ENCODE results near the gene NPBWR2. TPM values are rescaled to one million over a fixed set of nuclear protein-coding genes. Genes with fewer than 3 reads are reported as not detected.

NPBWR2 gene
- not detected in 2 replicates for total RNA-seq

- no peak for DNase-seq (ENCODE audit: extremely low read depth, low read depth, low spot score)
Observed at GRCh38 chr20:64106981-64107735, at the start of gene NPBWR2. NPBWR2 (minus strand) TSS chr20:64107565; CDS start chr20:64106831, 734 bp downstream.

- DNase-seq (ENCODE audit: extremely low read depth, low read depth, low spot score) = no peak
Observed at GRCh38 chr20:64156136-64156885, 48.9 kb upstream of the NPBWR2 start.

GRCh38 chr20:64155258-64156135 is 48.1 kb upstream of the NPBWR2 start:
- DNase-seq (ENCODE audit: extremely low read depth, low read depth, low spot score) = no peak

GRCh38 chr20:64154590-64155257 is 47.4 kb upstream of the NPBWR2 start:
- DNase-seq (ENCODE audit: extremely low read depth, low read depth, low spot score) = no peak

- DNase-seq (ENCODE audit: extremely low read depth, low read depth, low spot score) = no peak
Observed at GRCh38 chr20:64153861-64154589, 46.7 kb upstream of the NPBWR2 start.

GRCh38 chr20:64153410-64153809 is 46.0 kb upstream of the NPBWR2 start:
- DNase-seq (ENCODE audit: extremely low read depth, low read depth, low spot score) = no peak

- DNase-seq (ENCODE audit: extremely low read depth, low read depth, low spot score) = no peak
Observed at GRCh38 chr20:64152906-64153305, 45.5 kb upstream of the NPBWR2 start.

GRCh38 chr20:64151633-64152530 is 44.5 kb upstream of the NPBWR2 start:
- no peak for DNase-seq (ENCODE audit: extremely low read depth, low read depth, low spot score)

GRCh38 chr20:64150756-64151632 is 43.6 kb upstream of the NPBWR2 start:
- DNase-seq (ENCODE audit: extremely low read depth, low read depth, low spot score) = no peak

GRCh38 chr20:64149809-64150560 is 42.6 kb upstream of the NPBWR2 start:
- no peak for DNase-seq (ENCODE audit: extremely low read depth, low read depth, low spot score)

- no peak for DNase-seq (ENCODE audit: extremely low read depth, low read depth, low spot score)
Observed at GRCh38 chr20:64149141-64149540, 41.8 kb upstream of the NPBWR2 start.

- DNase-seq (ENCODE audit: extremely low read depth, low read depth, low spot score) = no peak
Observed at GRCh38 chr20:64148581-64148980, 41.2 kb upstream of the NPBWR2 start.

GRCh38 chr20:64146936-64147477 is 39.6 kb upstream of the NPBWR2 start:
- no peak for DNase-seq (ENCODE audit: extremely low read depth, low read depth, low spot score)

- no peak for DNase-seq (ENCODE audit: extremely low read depth, low read depth, low spot score)
Observed at GRCh38 chr20:64146301-64146935, 39.1 kb upstream of the NPBWR2 start.

- DNase-seq (ENCODE audit: extremely low read depth, low read depth, low spot score) = no peak
Observed at GRCh38 chr20:64145458-64146300, 38.3 kb upstream of the NPBWR2 start.

Measured in glomerular endothelial cell (primary cell).